GM23338 (cell line): ENCODE measurements around the gene CCDC40.

ENCODE experiments used
- EZH2 ChIP-seq: fragments of 200-600 bp; sonication (generic); IDR thresholded peaks from one replicate; pipeline ENCODE4 v1.8.0; 2017; ENCODE audit warnings: antibody characterized with exemption, mild to moderate bottlenecking, low read depth; ENCODE audit not compliant: unreplicated experiment
- ZNF114 ChIP-seq: fragments of 250-450 bp; sonication (Bioruptor Pico); IDR thresholded peaks from 2 replicates; pipeline ENCODE4 v1.5.0; 2020; ENCODE audit warnings: mild to moderate bottlenecking, moderate library complexity
- TF ChIP-seq, protein P1 (sequence below), 2 experiments: fragments of 200-600 bp in 1 of 2; sonication (generic) in 1 of 2; conservative IDR thresholded peaks; 2 replicates each; pipeline versions ENCODE4 v1.5.1 to v1.6.1; 2016 to 2017; ENCODE audit warnings: antibody characterized with exemption in 2 of 2, low read depth in 2 of 2, mild to moderate bottlenecking in 2 of 2, moderate library complexity in 1 of 2
- TF ChIP-seq, protein P2 (sequence below): IDR thresholded peaks from one replicate; pipeline ENCODE4 v1.6.1; 2018; ENCODE audit warnings: antibody characterized with exemption; ENCODE audit not compliant: unreplicated experiment
- TF ChIP-seq, protein P3 (sequence below): IDR thresholded peaks from 2 replicates; pipeline ENCODE4 v1.6.1; 2016; ENCODE audit warnings: antibody characterized with exemption

DNA sequence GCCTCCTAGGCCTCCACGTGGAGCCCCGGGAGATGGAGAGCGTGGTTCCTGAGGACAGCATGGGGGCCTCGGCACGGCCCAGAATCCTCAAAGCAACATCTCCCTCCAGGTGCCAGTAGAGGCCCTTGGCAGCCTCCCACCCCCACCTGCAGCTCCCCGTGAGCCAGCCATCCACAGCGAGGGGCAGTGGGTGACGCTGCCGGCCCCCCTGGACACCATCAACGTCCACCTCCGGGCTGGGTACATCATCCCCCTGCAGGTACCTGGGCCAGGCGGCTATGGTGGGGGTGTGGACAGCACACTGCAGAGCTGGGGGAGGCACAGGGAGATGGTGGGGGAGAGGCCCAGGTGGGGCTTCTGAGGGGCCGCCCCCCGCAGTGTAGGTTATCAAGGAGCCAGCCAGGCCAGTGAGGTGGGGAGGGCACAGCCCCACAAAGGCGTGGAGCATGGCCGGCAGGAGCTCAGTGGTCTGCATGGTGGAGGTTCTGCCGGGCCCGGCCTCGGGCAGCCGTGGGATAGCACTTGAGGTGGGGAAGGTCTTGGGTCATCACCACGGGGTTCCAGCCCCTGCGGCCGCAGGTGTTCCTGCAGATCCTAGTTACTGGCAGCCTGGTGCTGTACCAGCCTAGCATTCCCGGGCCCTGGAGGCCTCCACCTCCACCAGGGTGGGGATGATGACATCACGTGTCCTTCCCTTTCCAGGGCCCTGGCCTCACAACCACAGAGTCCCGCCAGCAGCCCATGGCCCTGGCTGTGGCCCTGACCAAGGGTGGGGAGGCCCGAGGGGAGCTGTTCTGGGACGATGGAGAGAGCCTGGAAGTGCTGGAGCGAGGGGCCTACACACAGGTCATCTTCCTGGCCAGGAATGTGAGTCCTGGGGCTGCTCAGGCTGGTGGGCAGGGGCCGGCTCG is 81.3 kb downstream of the CCDC40 start:
- TF ChIP-seq, protein P1, sequence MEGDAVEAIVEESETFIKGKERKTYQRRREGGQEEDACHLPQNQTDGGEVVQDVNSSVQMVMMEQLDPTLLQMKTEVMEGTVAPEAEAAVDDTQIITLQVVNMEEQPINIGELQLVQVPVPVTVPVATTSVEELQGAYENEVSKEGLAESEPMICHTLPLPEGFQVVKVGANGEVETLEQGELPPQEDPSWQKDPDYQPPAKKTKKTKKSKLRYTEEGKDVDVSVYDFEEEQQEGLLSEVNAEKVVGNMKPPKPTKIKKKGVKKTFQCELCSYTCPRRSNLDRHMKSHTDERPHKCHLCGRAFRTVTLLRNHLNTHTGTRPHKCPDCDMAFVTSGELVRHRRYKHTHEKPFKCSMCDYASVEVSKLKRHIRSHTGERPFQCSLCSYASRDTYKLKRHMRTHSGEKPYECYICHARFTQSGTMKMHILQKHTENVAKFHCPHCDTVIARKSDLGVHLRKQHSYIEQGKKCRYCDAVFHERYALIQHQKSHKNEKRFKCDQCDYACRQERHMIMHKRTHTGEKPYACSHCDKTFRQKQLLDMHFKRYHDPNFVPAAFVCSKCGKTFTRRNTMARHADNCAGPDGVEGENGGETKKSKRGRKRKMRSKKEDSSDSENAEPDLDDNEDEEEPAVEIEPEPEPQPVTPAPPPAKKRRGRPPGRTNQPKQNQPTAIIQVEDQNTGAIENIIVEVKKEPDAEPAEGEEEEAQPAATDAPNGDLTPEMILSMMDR (conservative IDR thresholded peaks at IDR 0.05; ENCODE audit: low read depth in 2 of 2) = no peak
- TF ChIP-seq, protein P2, sequence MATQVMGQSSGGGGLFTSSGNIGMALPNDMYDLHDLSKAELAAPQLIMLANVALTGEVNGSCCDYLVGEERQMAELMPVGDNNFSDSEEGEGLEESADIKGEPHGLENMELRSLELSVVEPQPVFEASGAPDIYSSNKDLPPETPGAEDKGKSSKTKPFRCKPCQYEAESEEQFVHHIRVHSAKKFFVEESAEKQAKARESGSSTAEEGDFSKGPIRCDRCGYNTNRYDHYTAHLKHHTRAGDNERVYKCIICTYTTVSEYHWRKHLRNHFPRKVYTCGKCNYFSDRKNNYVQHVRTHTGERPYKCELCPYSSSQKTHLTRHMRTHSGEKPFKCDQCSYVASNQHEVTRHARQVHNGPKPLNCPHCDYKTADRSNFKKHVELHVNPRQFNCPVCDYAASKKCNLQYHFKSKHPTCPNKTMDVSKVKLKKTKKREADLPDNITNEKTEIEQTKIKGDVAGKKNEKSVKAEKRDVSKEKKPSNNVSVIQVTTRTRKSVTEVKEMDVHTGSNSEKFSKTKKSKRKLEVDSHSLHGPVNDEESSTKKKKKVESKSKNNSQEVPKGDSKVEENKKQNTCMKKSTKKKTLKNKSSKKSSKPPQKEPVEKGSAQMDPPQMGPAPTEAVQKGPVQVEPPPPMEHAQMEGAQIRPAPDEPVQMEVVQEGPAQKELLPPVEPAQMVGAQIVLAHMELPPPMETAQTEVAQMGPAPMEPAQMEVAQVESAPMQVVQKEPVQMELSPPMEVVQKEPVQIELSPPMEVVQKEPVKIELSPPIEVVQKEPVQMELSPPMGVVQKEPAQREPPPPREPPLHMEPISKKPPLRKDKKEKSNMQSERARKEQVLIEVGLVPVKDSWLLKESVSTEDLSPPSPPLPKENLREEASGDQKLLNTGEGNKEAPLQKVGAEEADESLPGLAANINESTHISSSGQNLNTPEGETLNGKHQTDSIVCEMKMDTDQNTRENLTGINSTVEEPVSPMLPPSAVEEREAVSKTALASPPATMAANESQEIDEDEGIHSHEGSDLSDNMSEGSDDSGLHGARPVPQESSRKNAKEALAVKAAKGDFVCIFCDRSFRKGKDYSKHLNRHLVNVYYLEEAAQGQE = no peak
- TF ChIP-seq ZNF114 (CRISPR knock-in tag) = no peak
- no peak for TF ChIP-seq EZH2
- TF ChIP-seq, protein P3, sequence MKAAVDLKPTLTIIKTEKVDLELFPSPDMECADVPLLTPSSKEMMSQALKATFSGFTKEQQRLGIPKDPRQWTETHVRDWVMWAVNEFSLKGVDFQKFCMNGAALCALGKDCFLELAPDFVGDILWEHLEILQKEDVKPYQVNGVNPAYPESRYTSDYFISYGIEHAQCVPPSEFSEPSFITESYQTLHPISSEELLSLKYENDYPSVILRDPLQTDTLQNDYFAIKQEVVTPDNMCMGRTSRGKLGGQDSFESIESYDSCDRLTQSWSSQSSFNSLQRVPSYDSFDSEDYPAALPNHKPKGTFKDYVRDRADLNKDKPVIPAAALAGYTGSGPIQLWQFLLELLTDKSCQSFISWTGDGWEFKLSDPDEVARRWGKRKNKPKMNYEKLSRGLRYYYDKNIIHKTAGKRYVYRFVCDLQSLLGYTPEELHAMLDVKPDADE = no peak
